H1 (cell line): ENCODE data around the gene GLRX. TPM values are rescaled to one million over a fixed set of nuclear protein-coding genes. Genes with fewer than 3 reads are reported as not detected.

ENCODE experiments used
- CHD2 ChIP-seq: IDR thresholded peaks from 2 replicates; pipeline ENCODE4 v1.6.1; 2012; ENCODE audit warnings: low read length, improper control_type of control experiment
- CTCF ChIP-seq, 3 experiments: IDR thresholded peaks; 1 replicate in 2 of 3; 2 replicates in 1 of 3; pipeline versions ENCODE4 v1.5.1 to v1.6.1; 2011; ENCODE audit warnings: low read length in 3 of 3, mild to moderate bottlenecking in 3 of 3, inconsistent platforms in 2 of 3, low read depth in 1 of 3, moderate library complexity in 1 of 3; ENCODE audit not compliant: insufficient read depth in 1 of 3; ENCODE audit errors: control extremely low read depth in 1 of 3
- HDAC6 ChIP-seq: IDR thresholded peaks from one replicate; pipeline ENCODE4 v1.7.1; 2012; ENCODE audit warnings: low read depth, mild to moderate bottlenecking, inconsistent platforms, low read length, moderate library complexity
- SP4 ChIP-seq: IDR thresholded peaks from 2 replicates; pipeline ENCODE4 v1.6.1; 2012; ENCODE audit warnings: low read length, inconsistent platforms
- ZNF274 ChIP-seq: IDR thresholded peaks from 2 replicates; pipeline ENCODE4 v1.7.0; 2012; ENCODE audit warnings: low read length, borderline replicate concordance; ENCODE audit errors: extremely low read depth
- polyA plus RNA-seq, 7 experiments: library from polyadenylated mRNA; depleted of rRNA in 3 of 7; stranded (reverse) in 5 of 7; unstranded in 2 of 7; fragments of >200 nt in 5 of 7; fragments of 200-250 nt in 2 of 7; gene quantifications; 1 replicate in 5 of 7; 2 replicates in 1 of 7; 4 replicates in 1 of 7; pipeline versions ENCODE4 v1.2.1 to v1.2.3, GENCODE V29; 2011 to 2013; ENCODE audit warnings: missing spikeins in 2 of 7, mixed read lengths in 2 of 7
- total RNA-seq: library from RNA; stranded (reverse); fragmentation: NEBNext Ultra II Directional; extraction: Animal tissue kit (Norgen Biotek cat#: 25700); gene quantifications from 2 replicates; pipeline ENCODE4 v1.2.1, GENCODE V29; 2021
- TF ChIP-seq, protein P1 (sequence below): fragments of 300-600 bp; sonication (generic); IDR thresholded peaks from 2 replicates; pipeline ENCODE4 v1.7.1; 2012; ENCODE audit warnings: low read length, moderate library complexity, mild to moderate bottlenecking, inconsistent platforms; ENCODE audit not compliant: insufficient replicate concordance

GLRX gene
- total and polyA plus RNA-seq, 2 of the 8 experiments (the other 6 are each of a cell fraction or from before 2014, with no cell fraction given): 22.9 to 31.2 TPM

DNA sequence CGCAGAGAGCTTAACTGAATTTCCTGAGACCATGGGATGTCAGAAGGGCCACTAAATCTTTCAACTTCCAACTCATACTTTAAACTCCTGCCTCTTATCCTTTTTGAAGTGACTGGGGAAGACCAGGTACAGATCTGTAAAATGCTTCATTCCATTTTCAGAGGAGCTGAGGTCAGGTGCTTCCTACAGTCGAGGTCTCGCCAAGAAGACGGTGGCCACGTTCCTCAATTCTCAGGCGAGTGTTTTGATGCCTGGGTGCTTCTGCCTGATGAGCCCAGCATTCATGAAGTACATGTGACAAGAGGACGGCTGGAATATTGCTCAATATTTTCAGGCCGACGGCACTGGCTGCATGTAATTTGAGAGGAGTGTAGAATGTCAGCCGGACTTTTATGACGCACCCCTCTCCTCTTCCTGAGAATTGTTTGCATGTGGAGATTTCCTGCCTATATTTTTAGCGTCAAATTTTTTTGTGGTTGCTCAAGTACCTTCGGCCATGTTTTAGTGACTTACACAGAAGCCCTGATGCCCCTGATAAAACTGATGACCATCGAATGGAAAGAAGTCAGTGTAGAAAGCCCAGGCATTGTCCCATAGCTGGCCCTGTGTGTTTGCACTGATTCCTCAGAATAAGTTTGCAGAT is 38.8 kb upstream of the GLRX start (continued):
- TF ChIP-seq CTCF (IDR thresholded peaks at IDR 0.05; ENCODE audit: control extremely low read depth in 1 of 3, insufficient read depth in 1 of 3, low read depth in 1 of 3, low read length in 3 of 3): no peak
- no peak for TF ChIP-seq HDAC6
- no peak for TF ChIP-seq CHD2
- TF ChIP-seq ZNF274: no peak
- no peak for TF ChIP-seq SP4
- TF ChIP-seq, protein P1, sequence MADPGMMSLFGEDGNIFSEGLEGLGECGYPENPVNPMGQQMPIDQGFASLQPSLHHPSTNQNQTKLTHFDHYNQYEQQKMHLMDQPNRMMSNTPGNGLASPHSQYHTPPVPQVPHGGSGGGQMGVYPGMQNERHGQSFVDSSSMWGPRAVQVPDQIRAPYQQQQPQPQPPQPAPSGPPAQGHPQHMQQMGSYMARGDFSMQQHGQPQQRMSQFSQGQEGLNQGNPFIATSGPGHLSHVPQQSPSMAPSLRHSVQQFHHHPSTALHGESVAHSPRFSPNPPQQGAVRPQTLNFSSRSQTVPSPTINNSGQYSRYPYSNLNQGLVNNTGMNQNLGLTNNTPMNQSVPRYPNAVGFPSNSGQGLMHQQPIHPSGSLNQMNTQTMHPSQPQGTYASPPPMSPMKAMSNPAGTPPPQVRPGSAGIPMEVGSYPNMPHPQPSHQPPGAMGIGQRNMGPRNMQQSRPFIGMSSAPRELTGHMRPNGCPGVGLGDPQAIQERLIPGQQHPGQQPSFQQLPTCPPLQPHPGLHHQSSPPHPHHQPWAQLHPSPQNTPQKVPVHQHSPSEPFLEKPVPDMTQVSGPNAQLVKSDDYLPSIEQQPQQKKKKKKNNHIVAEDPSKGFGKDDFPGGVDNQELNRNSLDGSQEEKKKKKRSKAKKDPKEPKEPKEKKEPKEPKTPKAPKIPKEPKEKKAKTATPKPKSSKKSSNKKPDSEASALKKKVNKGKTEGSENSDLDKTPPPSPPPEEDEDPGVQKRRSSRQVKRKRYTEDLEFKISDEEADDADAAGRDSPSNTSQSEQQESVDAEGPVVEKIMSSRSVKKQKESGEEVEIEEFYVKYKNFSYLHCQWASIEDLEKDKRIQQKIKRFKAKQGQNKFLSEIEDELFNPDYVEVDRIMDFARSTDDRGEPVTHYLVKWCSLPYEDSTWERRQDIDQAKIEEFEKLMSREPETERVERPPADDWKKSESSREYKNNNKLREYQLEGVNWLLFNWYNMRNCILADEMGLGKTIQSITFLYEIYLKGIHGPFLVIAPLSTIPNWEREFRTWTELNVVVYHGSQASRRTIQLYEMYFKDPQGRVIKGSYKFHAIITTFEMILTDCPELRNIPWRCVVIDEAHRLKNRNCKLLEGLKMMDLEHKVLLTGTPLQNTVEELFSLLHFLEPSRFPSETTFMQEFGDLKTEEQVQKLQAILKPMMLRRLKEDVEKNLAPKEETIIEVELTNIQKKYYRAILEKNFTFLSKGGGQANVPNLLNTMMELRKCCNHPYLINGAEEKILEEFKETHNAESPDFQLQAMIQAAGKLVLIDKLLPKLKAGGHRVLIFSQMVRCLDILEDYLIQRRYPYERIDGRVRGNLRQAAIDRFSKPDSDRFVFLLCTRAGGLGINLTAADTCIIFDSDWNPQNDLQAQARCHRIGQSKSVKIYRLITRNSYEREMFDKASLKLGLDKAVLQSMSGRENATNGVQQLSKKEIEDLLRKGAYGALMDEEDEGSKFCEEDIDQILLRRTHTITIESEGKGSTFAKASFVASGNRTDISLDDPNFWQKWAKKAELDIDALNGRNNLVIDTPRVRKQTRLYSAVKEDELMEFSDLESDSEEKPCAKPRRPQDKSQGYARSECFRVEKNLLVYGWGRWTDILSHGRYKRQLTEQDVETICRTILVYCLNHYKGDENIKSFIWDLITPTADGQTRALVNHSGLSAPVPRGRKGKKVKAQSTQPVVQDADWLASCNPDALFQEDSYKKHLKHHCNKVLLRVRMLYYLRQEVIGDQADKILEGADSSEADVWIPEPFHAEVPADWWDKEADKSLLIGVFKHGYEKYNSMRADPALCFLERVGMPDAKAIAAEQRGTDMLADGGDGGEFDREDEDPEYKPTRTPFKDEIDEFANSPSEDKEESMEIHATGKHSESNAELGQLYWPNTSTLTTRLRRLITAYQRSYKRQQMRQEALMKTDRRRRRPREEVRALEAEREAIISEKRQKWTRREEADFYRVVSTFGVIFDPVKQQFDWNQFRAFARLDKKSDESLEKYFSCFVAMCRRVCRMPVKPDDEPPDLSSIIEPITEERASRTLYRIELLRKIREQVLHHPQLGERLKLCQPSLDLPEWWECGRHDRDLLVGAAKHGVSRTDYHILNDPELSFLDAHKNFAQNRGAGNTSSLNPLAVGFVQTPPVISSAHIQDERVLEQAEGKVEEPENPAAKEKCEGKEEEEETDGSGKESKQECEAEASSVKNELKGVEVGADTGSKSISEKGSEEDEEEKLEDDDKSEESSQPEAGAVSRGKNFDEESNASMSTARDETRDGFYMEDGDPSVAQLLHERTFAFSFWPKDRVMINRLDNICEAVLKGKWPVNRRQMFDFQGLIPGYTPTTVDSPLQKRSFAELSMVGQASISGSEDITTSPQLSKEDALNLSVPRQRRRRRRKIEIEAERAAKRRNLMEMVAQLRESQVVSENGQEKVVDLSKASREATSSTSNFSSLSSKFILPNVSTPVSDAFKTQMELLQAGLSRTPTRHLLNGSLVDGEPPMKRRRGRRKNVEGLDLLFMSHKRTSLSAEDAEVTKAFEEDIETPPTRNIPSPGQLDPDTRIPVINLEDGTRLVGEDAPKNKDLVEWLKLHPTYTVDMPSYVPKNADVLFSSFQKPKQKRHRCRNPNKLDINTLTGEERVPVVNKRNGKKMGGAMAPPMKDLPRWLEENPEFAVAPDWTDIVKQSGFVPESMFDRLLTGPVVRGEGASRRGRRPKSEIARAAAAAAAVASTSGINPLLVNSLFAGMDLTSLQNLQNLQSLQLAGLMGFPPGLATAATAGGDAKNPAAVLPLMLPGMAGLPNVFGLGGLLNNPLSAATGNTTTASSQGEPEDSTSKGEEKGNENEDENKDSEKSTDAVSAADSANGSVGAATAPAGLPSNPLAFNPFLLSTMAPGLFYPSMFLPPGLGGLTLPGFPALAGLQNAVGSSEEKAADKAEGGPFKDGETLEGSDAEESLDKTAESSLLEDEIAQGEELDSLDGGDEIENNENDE: no peak
